GM23338 (cell line): ENCODE results near the gene CABLES2. TPM values are rescaled to one million over a fixed set of nuclear protein-coding genes. Genes with fewer than 3 reads are reported as not detected.

ENCODE experiments used
- ATAC-seq: fragments of 200-7000 bp; cut with Tn5 transposase; 3 replicates; pipeline ENCODE4 v1.9.1; 2020
- DNase-seq: peaks from one replicate; pipeline ENCODE4 v3.0.0-alpha.2; 2015; ENCODE audit warnings: low spot score
- H2AFZ ChIP-seq: fragments of 200-600 bp; sonication (generic); 2 replicates; pipeline ENCODE4 v1.8.0; 2016; ENCODE audit warnings: antibody characterized with exemption, mild to moderate bottlenecking, moderate library complexity
- H3F3A ChIP-seq: fragments of 200-600 bp; sonication (generic); replicated peaks from 2 replicates; pipeline ENCODE4 v1.8.0; 2017; ENCODE audit warnings: antibody characterized with exemption, mixed run types, low read depth
- H3K27ac ChIP-seq: fragments of 200-600 bp; sonication (generic); 2 replicates; pipeline ENCODE4 v1.6.1; 2016; ENCODE audit warnings: low read depth
- H3K27me3 ChIP-seq: fragments of 200-600 bp; sonication (generic); 2 replicates; pipeline ENCODE4 v1.8.0; 2016; ENCODE audit warnings: mild to moderate bottlenecking, mixed run types, moderate library complexity; ENCODE audit not compliant: insufficient read depth
- H3K36me3 ChIP-seq: fragments of 200-600 bp; sonication (generic); 2 replicates; pipeline ENCODE4 v1.8.0; 2016; ENCODE audit warnings: mild to moderate bottlenecking; ENCODE audit not compliant: insufficient read depth
- H3K4me1 ChIP-seq: fragments of 200-600 bp; sonication (generic); 2 replicates; pipeline ENCODE4 v1.8.0; 2016; ENCODE audit warnings: mild to moderate bottlenecking, moderate library complexity; ENCODE audit not compliant: insufficient read depth
- H3K4me2 ChIP-seq: fragments of 200-600 bp; sonication (generic); 2 replicates; pipeline ENCODE4 v1.7.1; 2017; ENCODE audit warnings: mixed run types
- H3K4me3 ChIP-seq: fragments of 200-600 bp; sonication (generic); 2 replicates; pipeline ENCODE4 v1.6.1; 2016; ENCODE audit warnings: mixed run types
- H3K79me2 ChIP-seq: fragments of 200-600 bp; sonication (generic); replicated peaks from 2 replicates; pipeline ENCODE4 v1.8.0; 2017; ENCODE audit warnings: mild to moderate bottlenecking; ENCODE audit not compliant: insufficient read depth
- H3K9me2 ChIP-seq: fragments of 200-600 bp; sonication (generic); 2 replicates; pipeline ENCODE4 v1.8.0; 2017; ENCODE audit not compliant: insufficient read depth
- H4K20me1 ChIP-seq: fragments of 200-600 bp; sonication (generic); replicated peaks from 2 replicates; pipeline ENCODE4 v1.8.0; 2017; ENCODE audit warnings: mild to moderate bottlenecking; ENCODE audit not compliant: insufficient read depth
- H3K27ac Mint-ChIP-seq: 2 replicates; pipeline ENCODE4 v1.8.0; 2020; ENCODE audit warnings: inconsistent platforms, mild to moderate bottlenecking, moderate library complexity, mixed read lengths
- H3K27me3 Mint-ChIP-seq: 3 replicates; pipeline ENCODE4 v1.8.0; 2022; ENCODE audit warnings: low read depth, mild to moderate bottlenecking, moderate library complexity, mixed read lengths, inconsistent platforms; ENCODE audit not compliant: insufficient read depth, poor library complexity
- H3K36me3 Mint-ChIP-seq: 3 replicates; pipeline ENCODE4 v1.8.0; 2021; ENCODE audit warnings: low read depth, mild to moderate bottlenecking, inconsistent platforms, moderate library complexity, mixed read lengths
- H3K4me1 Mint-ChIP-seq: 3 replicates; pipeline ENCODE4 v1.8.0; 2020; ENCODE audit warnings: mild to moderate bottlenecking, inconsistent platforms, mixed read lengths
- H3K4me3 Mint-ChIP-seq: 3 replicates; pipeline ENCODE4 v1.8.0; 2021; ENCODE audit warnings: moderate library complexity, mild to moderate bottlenecking, inconsistent platforms, mixed read lengths
- H3K9me3 Mint-ChIP-seq: 3 replicates; pipeline ENCODE4 v1.8.0; 2020; ENCODE audit warnings: moderate library complexity, mild to moderate bottlenecking, inconsistent platforms, mixed read lengths
- CREB1 ChIP-seq: fragments of 250-450 bp; sonication (Bioruptor Pico); IDR thresholded peaks from 2 replicates; pipeline ENCODE4 v1.5.0; 2020; ENCODE audit warnings: low read depth, mild to moderate bottlenecking, moderate library complexity
- EZH2 ChIP-seq: fragments of 200-600 bp; sonication (generic); IDR thresholded peaks from one replicate; pipeline ENCODE4 v1.8.0; 2017; ENCODE audit warnings: antibody characterized with exemption, mild to moderate bottlenecking, low read depth; ENCODE audit not compliant: unreplicated experiment
- EZH2phosphoT487 ChIP-seq: fragments of 200-600 bp; sonication (generic); IDR thresholded peaks from one replicate; pipeline ENCODE4 v1.8.1; 2018; ENCODE audit warnings: antibody characterized with exemption; ENCODE audit not compliant: unreplicated experiment
- JUNB ChIP-seq: IDR thresholded peaks from one replicate; pipeline ENCODE4 v1.6.1; 2016; ENCODE audit warnings: antibody characterized with exemption; ENCODE audit not compliant: unreplicated experiment
- NANOG ChIP-seq: IDR thresholded peaks from 2 replicates; pipeline ENCODE4 v1.6.1; 2016; ENCODE audit warnings: antibody characterized with exemption, borderline replicate concordance
- POLR2AphosphoS5 ChIP-seq: IDR thresholded peaks from 2 replicates; pipeline ENCODE4 v1.6.1; 2016; ENCODE audit warnings: antibody characterized with exemption, low read depth
- STAT1 ChIP-seq: IDR thresholded peaks from one replicate; pipeline ENCODE4 v1.6.1; 2016; ENCODE audit warnings: antibody characterized with exemption; ENCODE audit not compliant: unreplicated experiment
- ZNF114 ChIP-seq: fragments of 250-450 bp; sonication (Bioruptor Pico); IDR thresholded peaks from 2 replicates; pipeline ENCODE4 v1.5.0; 2020; ENCODE audit warnings: mild to moderate bottlenecking, moderate library complexity
- ZNF331 ChIP-seq: fragments of 250-450 bp; sonication (Bioruptor Pico); IDR thresholded peaks from 2 replicates; pipeline ENCODE4 v1.5.0; 2020; ENCODE audit warnings: low read depth, mild to moderate bottlenecking, moderate library complexity
- polyA plus RNA-seq: library from polyadenylated mRNA; unstranded; fragments of >200 nt; fragmentation: Nextera tagmentation; extraction: Ambion mirVana; gene quantifications from 2 replicates; pipeline ENCODE4 v1.2.1, GENCODE V29; 2016
- total RNA-seq: library from RNA; depleted of rRNA; stranded (reverse); fragments of >200 nt; shearing (Covaris generic); gene quantifications from 2 replicates; pipeline ENCODE4 v1.2.3, GENCODE V29; 2014
- TF ChIP-seq, protein P1 (sequence below): fragments of 250-450 bp; sonication (Bioruptor Pico); IDR thresholded peaks from 2 replicates; pipeline ENCODE4 v1.5.0; 2020; ENCODE audit warnings: mild to moderate bottlenecking, moderate library complexity
- TF ChIP-seq, protein P2 (sequence below): IDR thresholded peaks from one replicate; pipeline ENCODE4 v1.6.1; 2018; ENCODE audit warnings: antibody characterized with exemption; ENCODE audit not compliant: unreplicated experiment

The CABLES2 gene
- total and polyA plus RNA-seq, 2 experiments from 2014 or later: 4.3 to 12.7 TPM

DNA sequence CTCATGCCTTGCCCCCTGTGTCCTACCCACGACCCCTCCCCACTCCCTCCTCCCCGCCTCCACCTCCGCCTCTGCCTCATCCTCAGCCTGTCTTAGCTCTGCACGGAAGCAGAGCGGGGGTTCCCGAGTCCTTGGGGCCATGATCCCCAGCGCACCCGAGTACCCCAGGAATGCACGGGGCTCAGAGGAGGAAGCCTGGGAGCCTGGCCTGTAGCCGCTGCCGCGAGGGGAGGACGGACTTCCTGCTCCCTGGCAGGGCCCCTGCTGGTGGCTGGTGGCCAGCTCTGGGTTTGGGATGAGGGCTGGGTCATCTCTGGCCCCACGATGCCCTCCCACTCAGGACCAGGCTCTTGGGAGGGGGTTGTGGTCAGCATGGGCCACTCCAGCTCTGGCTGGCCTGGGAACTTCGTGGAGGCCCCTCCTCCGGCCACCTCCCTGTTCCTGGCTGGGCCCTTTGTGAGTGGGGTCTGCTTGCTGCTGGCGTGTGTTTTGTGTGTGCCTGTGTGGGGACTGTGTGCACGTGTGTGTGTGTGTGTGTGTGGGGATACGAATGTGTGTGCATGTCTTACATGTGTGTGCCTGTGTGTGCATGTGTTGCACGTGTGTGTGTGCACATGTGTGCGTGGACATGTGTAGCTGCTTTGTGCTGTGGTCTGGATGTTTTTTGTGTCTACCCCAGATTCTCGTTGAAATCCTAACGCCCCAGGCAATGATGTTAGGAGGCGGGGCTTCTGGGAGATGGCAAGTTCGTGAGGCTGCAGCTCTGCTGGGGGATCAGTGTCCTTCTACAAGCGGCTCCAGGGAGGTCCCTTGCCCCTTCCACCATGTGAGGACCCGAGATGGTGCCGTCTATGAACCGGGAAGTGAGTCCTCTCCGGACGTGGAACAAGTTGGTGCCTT is 21.6 kb upstream of the CABLES2 start:
- H3K27me3 Mint-ChIP-seq: peaks cover 8% of the 10 kb centered on the region
- no peaks in the 10 kb centered on the region for H3K36me3 Mint-ChIP-seq
- peaks cover 9% of the 10 kb centered on the region; the same call in 1 of the 2 replicates for H3F3A ChIP-seq
- H3K27ac ChIP-seq: no peak overlapping the region
- H3K9me2 ChIP-seq: no peaks in the 10 kb centered on the region
- TF ChIP-seq JUNB (no peak), ZNF331 (CRISPR knock-in tag) (no peak), ZNF114 (no peak), NANOG (no peak), POLR2AphosphoS5 (no peak), STAT1 (no peak), CREB1 (CRISPR knock-in tag) (no peak), EZH2 (no peak), EZH2phosphoT487 (no peak)
- TF ChIP-seq, protein P1, sequence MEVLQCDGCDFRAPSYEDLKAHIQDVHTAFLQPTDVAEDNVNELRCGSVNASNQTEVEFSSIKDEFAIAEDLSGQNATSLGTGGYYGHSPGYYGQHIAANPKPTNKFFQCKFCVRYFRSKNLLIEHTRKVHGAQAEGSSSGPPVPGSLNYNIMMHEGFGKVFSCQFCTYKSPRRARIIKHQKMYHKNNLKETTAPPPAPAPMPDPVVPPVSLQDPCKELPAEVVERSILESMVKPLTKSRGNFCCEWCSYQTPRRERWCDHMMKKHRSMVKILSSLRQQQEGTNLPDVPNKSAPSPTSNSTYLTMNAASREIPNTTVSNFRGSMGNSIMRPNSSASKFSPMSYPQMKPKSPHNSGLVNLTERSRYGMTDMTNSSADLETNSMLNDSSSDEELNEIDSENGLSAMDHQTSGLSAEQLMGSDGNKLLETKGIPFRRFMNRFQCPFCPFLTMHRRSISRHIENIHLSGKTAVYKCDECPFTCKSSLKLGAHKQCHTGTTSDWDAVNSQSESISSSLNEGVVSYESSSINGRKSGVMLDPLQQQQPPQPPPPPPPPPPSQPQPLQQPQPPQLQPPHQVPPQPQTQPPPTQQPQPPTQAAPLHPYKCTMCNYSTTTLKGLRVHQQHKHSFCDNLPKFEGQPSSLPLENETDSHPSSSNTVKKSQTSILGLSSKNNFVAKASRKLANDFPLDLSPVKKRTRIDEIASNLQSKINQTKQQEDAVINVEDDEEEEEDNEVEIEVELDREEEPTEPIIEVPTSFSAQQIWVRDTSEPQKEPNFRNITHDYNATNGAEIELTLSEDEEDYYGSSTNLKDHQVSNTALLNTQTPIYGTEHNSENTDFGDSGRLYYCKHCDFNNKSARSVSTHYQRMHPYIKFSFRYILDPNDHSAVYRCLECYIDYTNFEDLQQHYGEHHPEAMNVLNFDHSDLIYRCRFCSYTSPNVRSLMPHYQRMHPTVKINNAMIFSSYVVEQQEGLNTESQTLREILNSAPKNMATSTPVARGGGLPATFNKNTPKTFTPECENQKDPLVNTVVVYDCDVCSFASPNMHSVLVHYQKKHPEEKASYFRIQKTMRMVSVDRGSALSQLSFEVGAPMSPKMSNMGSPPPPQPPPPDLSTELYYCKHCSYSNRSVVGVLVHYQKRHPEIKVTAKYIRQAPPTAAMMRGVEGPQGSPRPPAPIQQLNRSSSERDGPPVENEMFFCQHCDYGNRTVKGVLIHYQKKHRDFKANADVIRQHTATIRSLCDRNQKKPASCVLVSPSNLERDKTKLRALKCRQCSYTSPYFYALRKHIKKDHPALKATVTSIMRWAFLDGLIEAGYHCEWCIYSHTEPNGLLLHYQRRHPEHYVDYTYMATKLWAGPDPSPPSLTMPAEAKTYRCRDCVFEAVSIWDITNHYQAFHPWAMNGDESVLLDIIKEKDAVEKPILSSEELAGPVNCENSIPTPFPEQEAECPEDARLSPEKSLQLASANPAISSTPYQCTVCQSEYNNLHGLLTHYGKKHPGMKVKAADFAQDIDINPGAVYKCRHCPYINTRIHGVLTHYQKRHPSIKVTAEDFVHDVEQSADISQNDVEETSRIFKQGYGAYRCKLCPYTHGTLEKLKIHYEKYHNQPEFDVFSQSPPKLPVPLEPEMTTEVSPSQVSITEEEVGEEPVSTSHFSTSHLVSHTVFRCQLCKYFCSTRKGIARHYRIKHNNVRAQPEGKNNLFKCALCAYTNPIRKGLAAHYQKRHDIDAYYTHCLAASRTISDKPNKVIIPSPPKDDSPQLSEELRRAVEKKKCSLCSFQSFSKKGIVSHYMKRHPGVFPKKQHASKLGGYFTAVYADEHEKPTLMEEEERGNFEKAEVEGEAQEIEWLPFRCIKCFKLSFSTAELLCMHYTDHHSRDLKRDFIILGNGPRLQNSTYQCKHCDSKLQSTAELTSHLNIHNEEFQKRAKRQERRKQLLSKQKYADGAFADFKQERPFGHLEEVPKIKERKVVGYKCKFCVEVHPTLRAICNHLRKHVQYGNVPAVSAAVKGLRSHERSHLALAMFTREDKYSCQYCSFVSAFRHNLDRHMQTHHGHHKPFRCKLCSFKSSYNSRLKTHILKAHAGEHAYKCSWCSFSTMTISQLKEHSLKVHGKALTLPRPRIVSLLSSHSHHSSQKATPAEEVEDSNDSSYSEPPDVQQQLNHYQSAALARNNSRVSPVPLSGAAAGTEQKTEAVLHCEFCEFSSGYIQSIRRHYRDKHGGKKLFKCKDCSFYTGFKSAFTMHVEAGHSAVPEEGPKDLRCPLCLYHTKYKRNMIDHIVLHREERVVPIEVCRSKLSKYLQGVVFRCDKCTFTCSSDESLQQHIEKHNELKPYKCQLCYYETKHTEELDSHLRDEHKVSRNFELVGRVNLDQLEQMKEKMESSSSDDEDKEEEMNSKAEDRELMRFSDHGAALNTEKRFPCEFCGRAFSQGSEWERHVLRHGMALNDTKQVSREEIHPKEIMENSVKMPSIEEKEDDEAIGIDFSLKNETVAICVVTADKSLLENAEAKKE (CRISPR knock-in tag): no peak
- TF ChIP-seq, protein P2, sequence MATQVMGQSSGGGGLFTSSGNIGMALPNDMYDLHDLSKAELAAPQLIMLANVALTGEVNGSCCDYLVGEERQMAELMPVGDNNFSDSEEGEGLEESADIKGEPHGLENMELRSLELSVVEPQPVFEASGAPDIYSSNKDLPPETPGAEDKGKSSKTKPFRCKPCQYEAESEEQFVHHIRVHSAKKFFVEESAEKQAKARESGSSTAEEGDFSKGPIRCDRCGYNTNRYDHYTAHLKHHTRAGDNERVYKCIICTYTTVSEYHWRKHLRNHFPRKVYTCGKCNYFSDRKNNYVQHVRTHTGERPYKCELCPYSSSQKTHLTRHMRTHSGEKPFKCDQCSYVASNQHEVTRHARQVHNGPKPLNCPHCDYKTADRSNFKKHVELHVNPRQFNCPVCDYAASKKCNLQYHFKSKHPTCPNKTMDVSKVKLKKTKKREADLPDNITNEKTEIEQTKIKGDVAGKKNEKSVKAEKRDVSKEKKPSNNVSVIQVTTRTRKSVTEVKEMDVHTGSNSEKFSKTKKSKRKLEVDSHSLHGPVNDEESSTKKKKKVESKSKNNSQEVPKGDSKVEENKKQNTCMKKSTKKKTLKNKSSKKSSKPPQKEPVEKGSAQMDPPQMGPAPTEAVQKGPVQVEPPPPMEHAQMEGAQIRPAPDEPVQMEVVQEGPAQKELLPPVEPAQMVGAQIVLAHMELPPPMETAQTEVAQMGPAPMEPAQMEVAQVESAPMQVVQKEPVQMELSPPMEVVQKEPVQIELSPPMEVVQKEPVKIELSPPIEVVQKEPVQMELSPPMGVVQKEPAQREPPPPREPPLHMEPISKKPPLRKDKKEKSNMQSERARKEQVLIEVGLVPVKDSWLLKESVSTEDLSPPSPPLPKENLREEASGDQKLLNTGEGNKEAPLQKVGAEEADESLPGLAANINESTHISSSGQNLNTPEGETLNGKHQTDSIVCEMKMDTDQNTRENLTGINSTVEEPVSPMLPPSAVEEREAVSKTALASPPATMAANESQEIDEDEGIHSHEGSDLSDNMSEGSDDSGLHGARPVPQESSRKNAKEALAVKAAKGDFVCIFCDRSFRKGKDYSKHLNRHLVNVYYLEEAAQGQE: no peak
- no peaks in the 10 kb centered on the region for H3K36me3 ChIP-seq
- peaks cover 47% of the 10 kb centered on the region for H3K4me1 Mint-ChIP-seq
- no peaks in the 10 kb centered on the region for H3K79me2 ChIP-seq
- H3K4me3 Mint-ChIP-seq: peak overlapping the region; percentile 16; the same call in 1 of the 3 replicates
- no peaks in the 10 kb centered on the region for H3K9me3 Mint-ChIP-seq
- H3K4me2 ChIP-seq: no peak overlapping the region
- peaks cover 27% of the 10 kb centered on the region for H3K4me1 ChIP-seq
- no peak for DNase-seq
- H3K4me3 ChIP-seq: no peak overlapping the region
- peak overlapping the region; percentile 45 for H3K27ac Mint-ChIP-seq
- H2AFZ ChIP-seq: no peak overlapping the region
- H4K20me1 ChIP-seq: no peaks in the 10 kb centered on the region
- no peak for ATAC-seq
- H3K27me3 ChIP-seq: no peaks in the 10 kb centered on the region
